ENCODE data around the gene FAM20C.
"Not testable (repeated sequence)": the region's sequence is repeated elsewhere in the genome, so short reads cannot be mapped to it uniquely, and the experiment has no call there.

The FAM20C gene

GRCh38 chr7:230274-230673 is 37.9 kb downstream of the FAM20C start:
- no peak for DNase-seq

DNA sequence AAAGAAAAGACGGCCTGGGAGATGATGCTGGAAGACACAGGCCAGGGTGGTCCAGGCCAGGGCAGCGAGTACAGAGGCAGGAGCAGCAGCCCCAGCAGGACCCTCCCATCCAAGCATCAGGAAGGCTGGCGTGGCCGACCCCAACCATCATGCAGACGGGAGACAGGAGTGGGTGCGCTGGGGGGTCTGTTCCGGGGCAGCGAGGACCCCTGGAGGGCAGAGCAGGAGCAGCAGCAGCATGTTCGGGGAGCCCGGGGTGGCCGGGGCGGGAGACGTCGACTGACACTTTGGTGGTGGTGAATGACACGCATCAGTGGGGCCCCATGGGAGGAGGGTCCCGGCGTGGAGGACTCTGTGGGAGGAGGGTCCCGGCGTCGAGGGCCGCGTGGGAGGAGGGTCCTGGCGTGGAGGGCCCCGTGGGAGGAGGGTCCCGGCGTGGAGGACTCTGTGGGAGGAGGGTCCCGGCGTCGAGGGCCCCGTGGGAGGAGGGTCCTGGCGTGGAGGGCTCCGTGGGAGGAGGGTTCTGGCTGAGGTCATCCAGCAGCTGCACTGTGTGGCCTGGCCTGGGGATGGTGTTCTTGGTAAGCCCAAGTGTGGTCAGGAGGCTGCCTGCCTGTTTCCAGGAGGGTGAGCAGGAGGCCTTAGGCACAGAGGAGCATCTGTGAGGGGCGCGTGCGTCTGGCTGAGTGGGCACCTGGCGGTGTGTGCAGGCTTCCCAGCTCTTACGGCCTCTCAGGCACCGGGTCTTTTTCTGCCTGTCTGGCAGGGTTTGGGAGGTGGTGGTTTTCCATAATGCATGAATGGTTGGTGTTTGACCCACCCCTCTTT is 38.9 kb downstream of the FAM20C start:
- DNase-seq: no peak

GRCh38 chr7:231858-232246 is 39.5 kb downstream of the FAM20C start:
- no peak for DNase-seq

GRCh38 chr7:232410-233248 is 40.3 kb downstream of the FAM20C start:
- no peak for DNase-seq

DNA sequence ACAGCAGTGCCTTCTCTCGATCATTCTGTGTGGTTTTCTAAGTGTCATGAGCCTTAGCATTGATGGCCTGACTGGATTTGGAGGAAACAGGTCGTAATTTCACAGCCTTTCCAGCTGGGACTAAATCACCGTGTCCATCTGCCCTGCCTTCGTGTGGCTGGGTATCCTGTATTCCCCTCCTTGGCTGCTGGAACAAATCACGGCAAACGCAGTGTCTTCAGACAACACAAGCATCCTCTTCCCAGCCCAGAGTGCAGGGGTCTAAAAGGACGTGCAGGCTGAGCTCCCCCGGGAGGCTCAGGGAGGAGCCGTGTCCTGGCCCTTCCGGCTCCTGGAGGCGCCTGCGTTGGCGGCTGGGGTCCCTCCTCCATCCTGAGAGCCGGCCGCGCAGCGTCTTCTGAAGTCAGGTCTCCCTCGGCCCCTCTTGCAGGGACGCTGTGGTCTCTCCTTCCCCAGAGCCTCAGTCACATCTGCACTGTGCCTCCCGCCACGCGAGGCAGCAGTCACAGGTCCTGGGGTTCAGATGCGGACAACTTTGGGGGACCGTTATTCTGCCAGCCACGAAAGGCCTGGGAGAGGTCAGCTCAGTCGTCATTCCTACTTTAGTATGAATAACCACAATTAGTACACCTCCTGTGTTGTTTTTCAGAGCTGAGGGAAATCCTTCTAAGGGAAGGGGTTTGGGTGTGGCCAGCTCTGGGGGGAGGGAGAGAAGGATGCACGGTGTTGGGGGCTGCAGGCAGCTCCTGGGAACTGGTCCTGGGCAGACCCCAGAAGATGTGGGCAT is 41.1 kb downstream of the FAM20C start:
- DNase-seq: no peak

DNA sequence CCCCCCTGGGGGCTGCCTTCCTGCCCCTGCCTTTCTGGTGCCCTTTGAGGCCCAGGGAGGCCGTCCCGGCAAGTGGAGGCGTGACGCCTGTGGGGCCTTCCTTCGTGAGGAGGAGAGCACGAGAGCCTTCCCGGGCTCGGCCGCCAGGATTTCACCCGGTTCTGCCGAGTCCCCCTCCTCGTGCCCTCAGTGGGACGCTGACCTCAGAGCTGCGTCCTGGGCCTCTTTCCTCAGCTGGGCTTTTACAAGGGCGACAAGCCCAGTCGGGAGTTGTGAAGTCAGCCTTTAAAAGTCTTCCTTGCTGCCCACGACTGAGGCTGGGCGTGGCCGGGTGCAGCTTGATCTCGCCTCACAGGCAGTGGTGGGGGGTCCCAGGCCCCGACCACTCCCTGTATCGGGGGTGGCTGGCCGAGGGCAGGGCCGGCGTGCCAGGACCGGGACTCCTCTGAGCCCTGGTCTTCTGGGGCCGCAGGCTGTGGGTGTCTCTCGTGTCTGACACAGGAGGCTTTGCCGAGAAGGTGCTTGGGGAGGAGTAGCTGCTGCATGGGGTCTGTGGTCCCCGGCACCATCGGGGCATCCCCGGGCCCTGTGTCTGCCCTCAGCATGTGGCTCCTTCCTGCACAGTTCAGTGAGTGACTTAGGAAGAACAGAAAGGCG is 41.8 kb downstream of the FAM20C start:
- DNase-seq: no peak

DNA sequence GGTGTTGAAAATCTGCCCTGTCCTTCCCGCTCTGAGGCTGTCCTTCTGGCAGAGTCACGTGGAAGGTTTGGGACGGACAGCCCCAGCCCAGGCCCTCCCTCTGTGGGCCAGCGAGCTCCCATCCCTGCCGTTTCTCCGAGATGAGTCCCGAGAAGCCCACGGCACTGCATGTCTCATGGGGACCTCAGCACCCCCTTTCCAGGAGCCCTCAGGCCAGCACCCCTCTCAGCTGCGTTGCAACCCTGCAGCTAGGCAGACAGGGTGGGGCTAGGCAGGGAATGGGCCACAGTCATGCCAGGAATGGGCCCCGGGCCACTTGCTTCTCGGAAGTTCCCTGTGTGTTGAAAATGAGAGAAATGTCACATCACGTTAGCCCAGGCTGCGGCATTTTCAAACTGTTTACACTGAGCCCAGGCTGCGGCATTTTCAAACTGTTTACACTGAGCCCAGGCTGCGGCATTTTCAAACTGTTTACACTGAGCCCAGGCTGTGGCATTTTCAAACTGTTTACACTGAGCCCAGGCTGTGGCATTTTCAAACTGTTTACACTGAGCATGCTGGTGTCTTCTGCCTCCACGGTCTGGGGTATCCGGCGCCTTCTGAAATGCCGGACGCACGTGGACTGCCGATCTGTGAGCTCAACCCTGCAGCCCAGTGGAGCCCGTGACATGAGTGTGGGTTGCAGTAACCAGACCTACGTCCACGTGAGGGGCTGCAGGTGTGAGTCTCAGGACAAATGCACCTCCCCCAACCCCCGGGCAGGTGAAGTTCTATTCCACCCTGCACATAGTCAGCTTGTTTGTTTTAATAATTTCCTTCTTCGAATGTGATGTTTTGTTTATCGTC is 42.6 kb downstream of the FAM20C start:
- no peak for DNase-seq

- no peak for DNase-seq
Observed at GRCh38 chr7:235576-236395, 43.4 kb downstream of the FAM20C start.

DNA sequence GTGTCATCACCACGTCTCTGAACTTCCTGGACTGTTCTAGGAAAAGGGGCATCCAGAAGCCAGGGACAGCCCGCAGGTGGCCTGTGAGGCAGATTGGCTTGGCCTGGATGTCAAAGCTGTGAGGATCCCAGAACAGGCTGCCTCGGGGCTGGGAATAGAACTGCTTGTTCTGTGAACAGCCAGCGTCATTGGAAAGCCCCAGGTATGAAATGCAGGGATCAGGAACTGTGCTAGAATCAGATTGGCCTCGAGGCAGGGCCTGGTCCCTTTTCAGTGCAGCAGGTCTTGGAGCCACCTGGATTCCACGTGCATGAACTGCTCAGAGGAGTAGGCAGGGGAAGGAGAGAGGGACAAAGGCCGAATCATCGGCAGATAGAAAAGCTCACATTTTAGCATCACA is 44.6 kb downstream of the FAM20C start:
- DNase-seq: no peak

- no peak for DNase-seq
Observed at GRCh38 chr7:237385-237784, 45.0 kb downstream of the FAM20C start.

GRCh38 chr7:240146-240676 is 47.8 kb downstream of the FAM20C start:
- no peak for DNase-seq

DNA sequence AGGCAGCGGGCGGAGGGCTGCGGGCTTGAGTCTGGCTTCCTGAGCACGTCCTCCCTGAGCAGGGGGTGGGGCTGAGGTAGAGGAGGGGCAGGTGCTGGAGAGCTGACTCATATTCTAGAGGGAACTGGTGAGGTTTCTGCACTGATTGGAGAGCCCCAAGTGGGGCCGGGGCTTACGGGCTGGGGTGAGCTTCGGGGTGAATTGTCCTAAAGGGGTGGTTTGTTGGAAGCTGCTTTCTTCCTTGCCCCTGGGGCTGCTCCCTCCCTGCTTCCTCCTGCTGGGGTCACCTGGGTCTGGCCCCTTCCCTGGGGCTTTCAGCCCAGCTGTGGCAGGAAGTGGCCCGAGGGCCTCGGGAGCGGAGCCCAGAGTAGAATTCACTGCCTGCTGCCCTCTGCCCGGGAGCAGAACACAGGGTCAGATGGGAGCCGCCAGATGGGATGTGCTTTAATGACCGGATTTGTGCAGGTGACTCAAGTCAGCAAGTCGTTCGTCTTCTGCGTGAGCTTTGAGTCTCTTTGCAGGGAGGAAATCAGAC is 48.6 kb downstream of the FAM20C start:
- no peak for DNase-seq

DNA sequence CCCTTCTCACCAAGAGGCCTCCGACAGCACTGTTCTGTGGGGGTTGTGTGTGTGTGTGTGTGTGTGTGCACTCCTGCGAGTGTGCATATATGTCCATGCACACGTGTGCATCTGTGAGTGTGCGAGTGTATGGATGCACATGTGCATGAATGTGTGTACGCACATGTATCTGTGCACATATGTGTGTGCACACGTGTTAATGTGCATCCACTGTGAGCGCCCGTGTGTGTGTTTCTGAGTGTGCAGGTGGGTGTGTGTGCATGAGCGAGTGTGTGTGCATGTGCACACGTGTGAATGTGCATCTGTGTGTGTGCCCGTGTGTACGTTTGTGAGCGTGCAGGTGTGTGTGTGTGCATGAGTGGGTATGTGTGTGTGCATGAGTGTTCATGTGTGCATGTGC is 49.1 kb downstream of the FAM20C start:
- DNase-seq: no peak

- DNase-seq: not testable (repeated sequence)
Observed at GRCh38 chr7:242826-243579, 50.6 kb downstream of the FAM20C start.

DNA sequence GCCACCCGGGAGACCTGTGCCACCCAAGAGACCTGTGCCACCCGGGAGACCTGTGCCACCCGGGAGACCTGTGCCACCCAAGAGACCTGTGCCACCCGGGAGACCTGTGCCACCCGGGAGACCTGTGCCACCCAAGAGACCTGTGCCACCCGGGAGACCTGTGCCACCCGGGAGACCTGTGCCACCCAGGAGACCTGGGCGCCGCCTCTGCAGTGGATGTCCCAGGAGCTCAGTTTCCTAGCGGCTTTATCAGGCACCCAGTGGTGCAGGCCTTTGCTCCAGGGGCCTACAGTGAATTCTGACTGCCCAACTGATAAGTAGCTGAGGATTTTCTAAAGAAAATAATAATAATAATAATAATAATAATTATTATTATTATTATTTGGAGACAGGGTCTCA is 51.2 kb downstream of the FAM20C start:
- not testable (repeated sequence) for DNase-seq

DNA sequence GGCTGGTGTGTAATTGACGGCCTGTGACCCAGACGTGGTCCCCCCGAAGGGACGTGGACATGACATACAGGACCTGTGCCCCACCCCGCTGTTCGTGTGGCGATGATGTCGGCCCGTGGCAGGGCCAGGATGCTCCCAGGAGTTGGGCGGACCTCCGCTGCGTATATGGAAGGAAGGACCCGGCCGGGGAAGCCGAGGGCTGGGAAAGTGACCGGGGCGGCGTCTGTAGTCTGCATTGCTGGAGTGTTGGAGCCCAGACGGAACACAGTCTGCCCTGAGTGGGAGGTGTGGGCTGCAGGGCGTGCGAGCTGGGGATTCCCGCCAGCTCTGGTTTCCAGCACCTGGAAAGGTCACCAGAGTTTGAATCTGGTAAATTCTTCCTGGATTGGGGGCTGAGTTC is 52.6 kb downstream of the FAM20C start:
- no peak for DNase-seq

GRCh38 chr7:245574-246295 is 53.4 kb downstream of the FAM20C start:
- no peak for DNase-seq

DNA sequence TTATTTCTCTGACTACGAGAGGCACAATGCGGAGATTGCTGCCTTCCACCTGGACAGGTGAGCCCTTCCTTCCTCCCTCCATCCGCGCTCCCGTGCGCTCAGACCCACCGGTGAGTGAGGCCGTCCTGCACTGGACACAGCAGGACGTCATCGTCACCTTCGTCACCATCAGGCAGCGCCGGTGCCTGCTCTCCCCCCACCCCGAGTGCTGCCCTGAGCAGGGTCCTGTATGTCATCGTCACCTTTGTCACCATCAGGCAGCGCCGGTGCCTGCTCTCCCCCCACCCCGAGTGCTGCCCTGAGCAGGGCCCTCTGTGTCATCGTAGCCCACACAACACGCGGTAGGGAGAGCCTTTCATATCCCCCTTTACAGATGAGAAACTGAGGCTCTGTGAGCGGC is 54.1 kb downstream of the FAM20C start:
- no peak for DNase-seq

DNA sequence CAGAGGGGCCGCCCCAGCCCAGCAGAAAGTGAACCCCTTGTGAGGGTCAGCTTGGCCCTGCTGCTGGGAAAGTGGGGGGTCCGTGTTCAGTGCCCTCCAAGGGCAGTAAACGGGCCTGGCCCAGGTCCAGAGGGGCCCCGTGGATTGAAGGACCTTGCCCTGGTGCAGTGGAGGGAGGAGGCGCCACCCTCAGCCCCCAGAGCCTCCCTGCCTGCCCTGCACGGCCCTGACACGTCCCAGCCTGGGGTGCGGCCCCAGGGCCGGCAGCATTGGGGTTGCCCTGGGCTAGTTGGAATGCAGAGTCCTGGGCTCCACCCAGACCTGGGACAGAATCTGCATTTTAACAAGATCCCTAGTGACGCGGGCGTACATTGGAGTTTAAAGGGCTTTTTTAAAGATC is 54.8 kb downstream of the FAM20C start:
- no peak for DNase-seq
